Transverse colon (tissue), 4 donors: Measurements from ENCODE around the gene GBE1. TPM values are rescaled to one million over a fixed set of nuclear protein-coding genes. Genes with fewer than 3 reads are reported as not detected.

ENCODE experiments used
- DNase-seq: peaks from one replicate; pipeline ENCODE4 v3.0.0-alpha.2; 2019
- H3K27ac ChIP-seq, 4 donors: fragments of 200-600 bp; sonication (generic); 2 replicates each; pipeline ENCODE4 v1.5.1; 2016 to 2018; ENCODE audit warnings: inconsistent platforms in 4 of 4
- H3K27me3 ChIP-seq: fragments of 200-600 bp; sonication (generic); 2 replicates; pipeline ENCODE4 v1.5.1; 2017; ENCODE audit warnings: inconsistent platforms
- H3K36me3 ChIP-seq, 4 donors: fragments of 200-600 bp; sonication (generic); 2 replicates each; pipeline ENCODE4 v1.5.1; 2017 to 2019; ENCODE audit warnings: inconsistent platforms in 4 of 4
- H3K4me1 ChIP-seq, 4 donors: fragments of 200-600 bp; sonication (generic); 2 replicates each; pipeline ENCODE4 v1.5.1; 2017 to 2020; ENCODE audit warnings: inconsistent platforms in 4 of 4
- H3K4me3 ChIP-seq, 4 donors: fragments of 200-600 bp; sonication (generic); 1 replicate in 1 of 4; 2 replicates in 3 of 4; pipeline versions ENCODE4 v1.5.1 to v1.6.1; 2017 to 2019; ENCODE audit warnings: inconsistent platforms in 4 of 4
- H3K9me3 ChIP-seq, 2 donors: fragments of 200-600 bp; sonication (generic); 2 replicates each; pipeline ENCODE4 v1.5.1; 2017 to 2019; ENCODE audit warnings: inconsistent platforms in 2 of 2
- EP300 ChIP-seq: sonication (generic); formaldehyde crosslinking; IDR thresholded peaks from one replicate; pipeline ENCODE4 v1.6.1; 2017; ENCODE audit warnings: antibody characterized with exemption, low read depth
- POLR2A ChIP-seq: fragments of 450-650 bp; IDR thresholded peaks from one replicate; pipeline ENCODE4 v1.6.1; 2016; ENCODE audit warnings: antibody characterized with exemption, mild to moderate bottlenecking, moderate library complexity
- POLR2AphosphoS5 ChIP-seq, 3 donors: sonication (generic); formaldehyde crosslinking; IDR thresholded peaks; one replicate each; pipeline ENCODE4 v1.6.1; 2016; ENCODE audit warnings: antibody characterized with exemption in 3 of 3
- WGBS, 2 donors: methylation state at CpG; one replicate each; pipeline ENCODE4 v1.1.5; 2018; ENCODE audit warnings: low coverage in 1 of 2; 5-methylcytosine and 5-hydroxymethylcytosine counted together
- in situ Hi-C, 4 donors: fragments of 200-750 bp; cut with MboI; loops; one replicate each; pipeline versions ENCODE4 v1.15.0 to v1.15.1; 2017; ENCODE audit warnings: low sequenced_read_pairs in 3 of 4, low pct_ligation_motif_present in 1 of 4, low pct_unique_long_range_greater_than_20kb in 1 of 4
- intact Hi-C: fragments of 100-400 bp; cut with DNase I; formaldehyde crosslinking; loops from one replicate; pipeline ENCODE4 v1.15.1; 2023; ENCODE audit warnings: low total_unique reads
- total RNA-seq, 4 donors: library from RNA; depleted of rRNA; stranded (reverse); fragments of >200 nt; gene quantifications; one replicate each; pipeline ENCODE4 v1.1.0, GENCODE V29; 2016
- TF ChIP-seq, protein P1 (sequence below), 5 experiments: fragments of 200-600 bp in 3 of 5; fragments of 450-650 bp in 2 of 5; sonication (generic) in 3 of 5; IDR thresholded peaks; 1 replicate in 2 of 5; 2 replicates in 3 of 5; pipeline ENCODE4 v1.5.1; 2016 to 2017; ENCODE audit warnings: antibody characterized with exemption in 5 of 5, inconsistent platforms in 3 of 5, mild to moderate bottlenecking in 2 of 5, moderate library complexity in 1 of 5

The GBE1 gene
- total RNA-seq, 4 donors from 2014 or later = 3.0 to 24.3 (median 16.7) TPM

DNA sequence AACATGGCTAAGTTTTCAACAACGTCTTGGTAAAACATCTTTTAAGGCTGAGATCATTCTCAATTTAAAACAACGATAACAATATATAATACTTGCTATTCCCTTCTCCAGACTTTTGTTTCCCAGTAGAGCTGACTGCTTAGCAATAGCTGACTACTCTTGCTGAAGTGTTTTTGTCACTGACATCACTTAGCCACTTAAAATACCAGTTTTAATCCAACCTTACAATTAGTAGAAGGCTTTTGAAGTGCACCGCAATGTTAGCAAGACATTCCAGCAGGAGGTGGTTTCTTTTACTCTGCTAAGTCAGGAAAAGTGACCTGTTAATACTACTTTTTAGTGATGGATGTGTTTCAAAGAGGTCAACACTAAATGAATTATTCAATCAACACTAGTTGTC lies 28.7 kb upstream of the GBE1 start:
- 68 to 76% methylated on average over 3 of the region's 3 CpGs for WGBS, 2 donors
- Histone ChIP-seq H3K4me1 (no peaks in the 10 kb centered on the region), H3K4me3 (no peak overlapping the region), H3K27me3 (no peaks in the 10 kb centered on the region), H3K9me3 (no peaks in the 10 kb centered on the region), H3K36me3 (no peaks in the 10 kb centered on the region), H3K27ac (no peak overlapping the region)
- TF ChIP-seq POLR2A = no peak
- TF ChIP-seq, protein P1, sequence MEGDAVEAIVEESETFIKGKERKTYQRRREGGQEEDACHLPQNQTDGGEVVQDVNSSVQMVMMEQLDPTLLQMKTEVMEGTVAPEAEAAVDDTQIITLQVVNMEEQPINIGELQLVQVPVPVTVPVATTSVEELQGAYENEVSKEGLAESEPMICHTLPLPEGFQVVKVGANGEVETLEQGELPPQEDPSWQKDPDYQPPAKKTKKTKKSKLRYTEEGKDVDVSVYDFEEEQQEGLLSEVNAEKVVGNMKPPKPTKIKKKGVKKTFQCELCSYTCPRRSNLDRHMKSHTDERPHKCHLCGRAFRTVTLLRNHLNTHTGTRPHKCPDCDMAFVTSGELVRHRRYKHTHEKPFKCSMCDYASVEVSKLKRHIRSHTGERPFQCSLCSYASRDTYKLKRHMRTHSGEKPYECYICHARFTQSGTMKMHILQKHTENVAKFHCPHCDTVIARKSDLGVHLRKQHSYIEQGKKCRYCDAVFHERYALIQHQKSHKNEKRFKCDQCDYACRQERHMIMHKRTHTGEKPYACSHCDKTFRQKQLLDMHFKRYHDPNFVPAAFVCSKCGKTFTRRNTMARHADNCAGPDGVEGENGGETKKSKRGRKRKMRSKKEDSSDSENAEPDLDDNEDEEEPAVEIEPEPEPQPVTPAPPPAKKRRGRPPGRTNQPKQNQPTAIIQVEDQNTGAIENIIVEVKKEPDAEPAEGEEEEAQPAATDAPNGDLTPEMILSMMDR (IDR thresholded peaks at IDR 0.05) = no peak
- no peak for TF ChIP-seq POLR2AphosphoS5 (IDR thresholded peaks at IDR 0.05)
- no peak for TF ChIP-seq EP300
- intact Hi-C loops (no loop called here), in situ Hi-C loops (no loop called here)
- DNase-seq = no peak

DNA sequence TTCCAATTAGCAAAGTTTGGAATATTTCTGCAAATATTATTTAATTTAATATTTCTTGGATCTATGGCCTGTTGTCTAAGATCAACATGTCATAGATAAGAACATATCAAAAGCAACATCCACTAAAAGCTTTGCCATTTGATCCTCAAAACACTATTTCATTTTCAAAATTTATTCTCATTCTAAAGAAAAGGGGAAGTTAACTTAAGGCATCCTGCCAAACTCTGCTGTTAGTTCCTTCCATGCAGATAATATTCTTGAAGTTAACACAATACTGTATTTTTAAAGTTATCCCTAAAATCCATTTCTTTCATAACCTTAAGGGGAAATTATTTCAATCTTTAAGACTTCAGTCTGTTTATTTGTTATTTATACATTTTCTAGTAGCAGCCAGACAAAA lies 28.2 kb upstream of the GBE1 start:
- H3K4me1 ChIP-seq = no peaks in the 10 kb centered on the region
- H3K27me3 ChIP-seq = no peaks in the 10 kb centered on the region
- in situ Hi-C loops = no loop called here
- no peak for DNase-seq
- no peaks in the 10 kb centered on the region for H3K36me3 ChIP-seq
- no peaks in the 10 kb centered on the region for H3K9me3 ChIP-seq
- no peak overlapping the region for H3K27ac ChIP-seq
- H3K4me3 ChIP-seq = no peak overlapping the region
- intact Hi-C loops = no loop called here
- TF ChIP-seq, protein P1 (IDR thresholded peaks at IDR 0.05) = no peak

DNA sequence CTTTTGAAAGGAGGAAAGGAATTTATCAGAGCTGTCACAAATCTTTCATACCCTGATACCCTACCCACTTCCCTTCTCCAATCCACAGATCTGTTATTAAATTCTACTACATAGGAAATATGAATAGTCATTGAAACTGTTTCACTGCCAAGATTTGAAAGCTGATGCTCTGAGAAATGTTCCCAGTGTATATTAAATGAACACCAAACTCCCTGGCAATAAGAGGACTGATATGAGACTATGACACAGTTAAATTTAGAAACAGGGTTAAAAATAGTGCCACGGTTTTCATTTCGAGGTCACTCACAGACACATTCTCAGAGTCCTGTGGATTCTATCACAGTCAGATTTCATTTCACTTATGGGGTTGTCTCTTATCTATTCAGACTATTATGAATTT lies 27.2 kb upstream of the GBE1 start:
- TF ChIP-seq, protein P1 (IDR thresholded peaks at IDR 0.05) = no peak
- TF ChIP-seq POLR2AphosphoS5 (IDR thresholded peaks at IDR 0.05) = no peak
- no peak for TF ChIP-seq POLR2A
- no peak for TF ChIP-seq EP300
- no peaks in the 10 kb centered on the region for H3K36me3 ChIP-seq
- H3K27ac ChIP-seq = no peak overlapping the region
- no peaks in the 10 kb centered on the region for H3K9me3 ChIP-seq
- H3K4me1 ChIP-seq = no peaks in the 10 kb centered on the region
- WGBS, 2 donors = 47 to 70% methylated on average over 2 of the region's 2 CpGs
- intact Hi-C loops (no loop called here), in situ Hi-C loops (no loop called here)
- no peak overlapping the region for H3K4me3 ChIP-seq
- DNase-seq = no peak
- no peaks in the 10 kb centered on the region for H3K27me3 ChIP-seq

DNA sequence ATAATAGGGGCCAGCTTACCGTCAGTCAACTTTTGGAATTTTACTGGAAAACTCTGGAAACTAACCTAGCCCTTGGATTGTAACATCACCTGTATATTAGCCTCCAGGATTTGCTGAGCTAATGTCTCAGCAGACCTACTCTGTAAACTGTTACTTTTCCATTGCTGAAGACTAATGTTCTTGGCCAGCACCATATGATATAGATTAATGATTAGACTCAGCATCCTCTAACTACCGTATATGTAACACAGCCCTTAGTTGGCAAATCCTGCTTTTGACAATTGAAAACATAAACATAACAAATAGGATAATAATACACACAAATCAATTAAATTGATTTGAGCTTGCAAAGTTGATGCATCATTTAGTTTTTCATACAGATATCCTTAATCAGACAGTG lies 26.6 kb upstream of the GBE1 start:
- intact Hi-C loops (no loop called here), in situ Hi-C loops (no loop called here)
- no peaks in the 10 kb centered on the region for H3K36me3 ChIP-seq
- TF ChIP-seq POLR2A (no peak), POLR2AphosphoS5 (IDR thresholded peaks at IDR 0.05) (no peak), EP300 (no peak)
- TF ChIP-seq, protein P1 (IDR thresholded peaks at IDR 0.05) = no peak
- no peaks in the 10 kb centered on the region for H3K4me1 ChIP-seq
- no peaks in the 10 kb centered on the region for H3K27me3 ChIP-seq
- DNase-seq = no peak
- 50 to 61% methylated on average over 1 to 2 of the region's 2 CpGs for WGBS, 2 donors
- H3K27ac ChIP-seq = no peak overlapping the region
- H3K9me3 ChIP-seq = no peaks in the 10 kb centered on the region
- H3K4me3 ChIP-seq = no peak overlapping the region
